ENCODE data around the gene CCL20. TPM values are rescaled to one million over a fixed set of nuclear protein-coding genes. Genes with fewer than 3 reads are reported as not detected.

CCL20 gene
- total and polyA plus RNA-seq, 2 of the 8 experiments (the other 6 are each of a cell fraction or from before 2014, with no cell fraction given) = not detected

- ChIA-PET POLR2A (ENCODE audit: partially characterized antibody) (no interaction called here), CTCF (ENCODE audit: partially characterized antibody) (no interaction called here)
- Histone ChIP-seq H3K4me3 (ENCODE audit: extremely low read depth in 1 of 4, insufficient read depth in 2 of 4, low read depth in 3 of 4, low read length in 4 of 4) (no peak overlapping the region), H3K23ac (ENCODE audit: insufficient read length) (no peak overlapping the region), H2AFZ (ENCODE audit: low read length) (no peak overlapping the region), H2BK12ac (ENCODE audit: low read depth, low read length) (no peak overlapping the region), H3K36me3 (ENCODE audit: control insufficient read depth in 2 of 4, insufficient read depth in 4 of 4, low read length in 3 of 4) (no peaks in the 10 kb centered on the region), H2BK20ac (ENCODE audit: low read length) (no peak overlapping the region), H2AK5ac (ENCODE audit: low read depth, low read length) (no peak overlapping the region), H3K79me1 (ENCODE audit: low read depth, low read length) (no peaks in the 10 kb centered on the region), H4K5ac (ENCODE audit: insufficient read length, low read depth, low read length) (no peak overlapping the region), H4K91ac (replicated peaks; ENCODE audit: insufficient read length, low read length) (no peak overlapping the region), H3K9ac (replicated peaks in 1 of 4; ENCODE audit: extremely low read depth in 1 of 4, low read depth in 3 of 4, low read length in 3 of 4) (no peak overlapping the region), H4K20me1 (replicated peaks in 1 of 2; ENCODE audit: control insufficient read depth in 1 of 2, insufficient read depth in 2 of 2, low read length in 2 of 2) (no peaks in the 10 kb centered on the region), H3K4me2 (ENCODE audit: insufficient read depth in 1 of 2, low read depth in 2 of 2, low read length in 2 of 2) (no peak overlapping the region), H3K27ac (ENCODE audit: low read depth, low read length) (no peak overlapping the region), H3K4ac (replicated peaks; ENCODE audit: insufficient read length, low read depth, low read length) (no peak overlapping the region), H2BK15ac (ENCODE audit: low read length) (no peak overlapping the region), H3K14ac (ENCODE audit: insufficient read length) (no peak overlapping the region), H2BK120ac (replicated peaks; ENCODE audit: low read depth, low read length) (no peak overlapping the region), H2BK5ac (ENCODE audit: low read depth, low read length) (no peak overlapping the region), H3K79me2 (ENCODE audit: control insufficient read depth in 1 of 2, insufficient read depth in 2 of 2, low read length in 2 of 2) (no peaks in the 10 kb centered on the region), H4K8ac (ENCODE audit: extremely low read depth, insufficient read depth, low read length) (no peak overlapping the region), H3K18ac (ENCODE audit: extremely low read depth, low read length) (no peak overlapping the region), H3K23me2 (ENCODE audit: low read depth, low read length) (no peaks in the 10 kb centered on the region), H3K56ac (replicated peaks; ENCODE audit: insufficient read length, low read depth, low read length) (no peak overlapping the region), H3K9me3 (ENCODE audit: insufficient read depth in 2 of 2, low read depth in 1 of 2, low read length in 1 of 2) (no peaks in the 10 kb centered on the region), H3K4me1 (replicated peaks in 1 of 4; ENCODE audit: control insufficient read depth in 3 of 4, insufficient read depth in 4 of 4, low read length in 3 of 4) (no peaks in the 10 kb centered on the region), H3K27me3 (replicated peaks in 1 of 4; ENCODE audit: control insufficient read depth in 3 of 4, extremely low read depth in 1 of 4, insufficient read depth in 3 of 4, low read length in 3 of 4) (peaks cover 0 to 1% (median 0%) of the 10 kb centered on the region in 4 experiments; a peak in 1 of 7 replicates)
- FAIRE-seq = no peak
- 93% methylated on average over 4 of the region's 4 CpGs; no CpG with 5 or more reads in 1 of the 2 experiments for WGBS, 2 experiments (ENCODE audit: extremely low coverage in 1 of 2, insufficient coverage in 1 of 2, insufficient read length in 1 of 2, insufficient replicate concordance in 2 of 2, low coverage in 1 of 2, low lambda C conversion rate in 2 of 2, missing lambda C conversion rate in 1 of 2)
- no peak for DNase-seq (ENCODE audit: low read depth in 1 of 2, low spot score in 2 of 2)
- no peak for TF ChIP-seq KDM5A (IDR thresholded peaks at IDR 0.05; ENCODE audit: low read length)
- no peak for TF ChIP-seq SUZ12 (IDR thresholded peaks at IDR 0.05; ENCODE audit: low read length)
- no peak for TF ChIP-seq POLR2A (IDR thresholded peaks at IDR 0.05; ENCODE audit: control extremely low read depth in 1 of 2, low read depth in 2 of 2, low read length in 2 of 2)
- no peak for TF ChIP-seq POLR2AphosphoS5 (IDR thresholded peaks at IDR 0.05; ENCODE audit: low read depth, low read length)
- no peak for TF ChIP-seq NRF1 (IDR thresholded peaks at IDR 0.05; ENCODE audit: low read depth, low read length)
Observed at GRCh38 chr2:227788561-227789018, 25.1 kb upstream of the CCL20 start.

Data from H1 (cell line).